ENCODE measurements around the gene ALX4.

DNA sequence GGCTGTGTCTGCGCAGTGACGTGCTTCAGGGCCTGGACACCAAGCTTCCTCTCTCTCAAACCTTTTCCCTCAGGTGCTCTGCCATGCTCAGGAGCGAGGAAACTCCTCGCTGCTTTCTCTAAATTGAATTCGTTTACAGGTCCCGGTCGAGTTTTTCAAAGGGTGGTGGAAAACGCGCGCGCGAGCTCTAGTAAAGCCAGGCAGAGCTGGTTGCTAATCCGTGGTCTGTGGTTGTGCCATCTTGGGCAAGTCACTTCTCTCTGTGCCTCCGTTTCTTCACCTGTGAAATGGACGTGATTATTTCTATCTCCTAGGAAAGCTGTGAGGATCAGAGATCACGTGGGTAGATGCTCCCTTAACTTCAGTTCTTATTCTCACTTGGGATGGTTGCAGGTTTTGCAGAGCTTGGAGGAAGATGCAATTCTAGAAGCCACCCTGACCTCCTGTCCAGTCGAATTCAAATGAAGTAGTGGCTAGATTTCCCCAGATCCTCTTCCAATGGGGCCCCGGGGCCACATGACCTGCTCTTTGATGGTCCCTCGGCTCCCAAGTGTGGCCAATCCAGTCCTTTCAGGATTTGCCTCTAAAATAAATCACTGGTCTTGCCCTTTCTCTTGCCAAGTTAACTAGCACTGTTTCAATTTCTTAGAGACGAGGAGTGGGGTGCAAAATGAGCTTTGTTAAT lies 10.5 kb upstream of the ALX4 start:
- no peak for TF ChIP-seq BHLHE40 (IDR thresholded peaks at IDR 0.05; ENCODE audit: borderline replicate concordance)
- TF ChIP-seq FOXM1 (IDR thresholded peaks at IDR 0.05; ENCODE audit: borderline replicate concordance), result no peak
- no peak for TF ChIP-seq ELF4 (IDR thresholded peaks at IDR 0.05)
- TF ChIP-seq CTBP1 (IDR thresholded peaks at IDR 0.05; ENCODE audit: borderline replicate concordance), result no peak
- no peak for TF ChIP-seq SP1 (IDR thresholded peaks at IDR 0.05)
- TF ChIP-seq ZNF384 (IDR thresholded peaks at IDR 0.05), result no peak
- no peak for TF ChIP-seq ARNT (IDR thresholded peaks at IDR 0.05)
- TF ChIP-seq FOXA1 (IDR thresholded peaks at IDR 0.05), result no peak
- no peak for TF ChIP-seq FOXK2 (IDR thresholded peaks at IDR 0.05)
- no peak for TF ChIP-seq L3MBTL2 (conservative IDR thresholded peaks at IDR 0.05)
- TF ChIP-seq, protein P1, sequence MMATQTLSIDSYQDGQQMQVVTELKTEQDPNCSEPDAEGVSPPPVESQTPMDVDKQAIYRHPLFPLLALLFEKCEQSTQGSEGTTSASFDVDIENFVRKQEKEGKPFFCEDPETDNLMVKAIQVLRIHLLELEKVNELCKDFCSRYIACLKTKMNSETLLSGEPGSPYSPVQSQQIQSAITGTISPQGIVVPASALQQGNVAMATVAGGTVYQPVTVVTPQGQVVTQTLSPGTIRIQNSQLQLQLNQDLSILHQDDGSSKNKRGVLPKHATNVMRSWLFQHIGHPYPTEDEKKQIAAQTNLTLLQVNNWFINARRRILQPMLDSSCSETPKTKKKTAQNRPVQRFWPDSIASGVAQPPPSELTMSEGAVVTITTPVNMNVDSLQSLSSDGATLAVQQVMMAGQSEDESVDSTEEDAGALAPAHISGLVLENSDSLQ (IDR thresholded peaks at IDR 0.05), result no peak
- TF ChIP-seq SUZ12 (IDR thresholded peaks at IDR 0.05), result no peak
- no peak for TF ChIP-seq LEF1 (IDR thresholded peaks at IDR 0.05; ENCODE audit: borderline replicate concordance)
- no peak for TF ChIP-seq NFRKB (IDR thresholded peaks at IDR 0.05)
